ENCODE measurements around the gene ZBTB34.

ZBTB34 gene

GRCh38 chr9:126919193-126919592, 58.8 kb downstream of the ZBTB34 start:
- DNase-seq (ENCODE audit: low read depth), result no peak

GRCh38 chr9:126925876-126926275, 65.4 kb downstream of the ZBTB34 start:
- no peak for DNase-seq (ENCODE audit: low read depth)

GRCh38 chr9:126926364-126926763, 65.9 kb downstream of the ZBTB34 start:
- no peak for DNase-seq (ENCODE audit: low read depth)

GRCh38 chr9:126927419-126927818, 67.0 kb downstream of the ZBTB34 start:
- no peak for DNase-seq (ENCODE audit: low read depth)

GRCh38 chr9:126932871-126933321, 72.5 kb downstream of the ZBTB34 start:
- no peak for DNase-seq (ENCODE audit: low read depth)

- no peak for DNase-seq (ENCODE audit: low read depth)
These were observed 73.0 kb downstream of the ZBTB34 start for GRCh38 chr9:126933334-126933980.

- no peak for DNase-seq (ENCODE audit: low read depth)
These were observed 74.0 kb downstream of the ZBTB34 start for GRCh38 chr9:126934441-126934840.
